ENCODE results near the gene RXRB. TPM values are rescaled to one million over a fixed set of nuclear protein-coding genes. Genes with fewer than 3 reads are reported as not detected.

RXRB gene
- total and polyA plus RNA-seq, 2 of the 13 experiments (the other 11 are each of a cell fraction or from before 2014, with no cell fraction given): 26.7 to 55.7 TPM

DNA sequence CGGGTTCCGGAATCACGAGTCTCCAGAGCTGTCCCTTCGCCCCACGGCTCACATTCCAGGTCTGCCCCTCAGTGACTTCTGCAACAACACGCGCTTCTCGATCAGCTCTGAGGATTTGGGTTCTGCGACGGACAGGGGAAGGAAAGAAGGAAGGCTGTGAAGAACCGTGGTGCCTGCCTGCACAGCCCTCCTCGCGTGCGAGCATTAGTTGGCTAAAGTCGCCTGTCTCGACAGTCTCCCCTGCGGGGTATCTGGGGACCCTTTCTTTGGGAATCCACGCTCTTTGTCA is 48.1 kb upstream of the RXRB start (continued):
- peak; percentile 12; the same call in 1 of the 2 replicates for TF ChIP-seq ATAD3A (CRISPR knock-in tag; IDR thresholded peaks at IDR 0.05)
- peak; percentile 19; the same call in 1 of the 2 replicates for TF ChIP-seq ZNF232 (CRISPR knock-in tag; IDR thresholded peaks at IDR 0.05; ENCODE audit: borderline replicate concordance)
- no peak for TF ChIP-seq AGO1 (IDR thresholded peaks at IDR 0.05; ENCODE audit: low read depth, low read length, poor library complexity, severe bottlenecking)
- TF ChIP-seq SOX6 (IDR thresholded peaks at IDR 0.05): no peak
- TF ChIP-seq SOX6 (CRISPR knock-in tag; IDR thresholded peaks at IDR 0.05): no peak
- TF ChIP-seq ZNF235 (CRISPR knock-in tag; IDR thresholded peaks at IDR 0.05; ENCODE audit: borderline replicate concordance): no peak
- TF ChIP-seq TIGD3 (CRISPR knock-in tag; IDR thresholded peaks at IDR 0.05; ENCODE audit: borderline replicate concordance): no peak
- no peak for TF ChIP-seq ADNP (CRISPR knock-in tag; IDR thresholded peaks at IDR 0.05)
- TF ChIP-seq RAD21 (CRISPR knock-in tag; IDR thresholded peaks at IDR 0.05): peak; percentile 1; the same call in 1 of the 2 replicates
- TF ChIP-seq ZNF737 (CRISPR knock-in tag; IDR thresholded peaks at IDR 0.05; ENCODE audit: borderline replicate concordance): no peak
- no peak for TF ChIP-seq KDM2A (CRISPR knock-in tag; IDR thresholded peaks at IDR 0.05; ENCODE audit: borderline replicate concordance, low read depth)
- TF ChIP-seq SOX13 (IDR thresholded peaks at IDR 0.05): no peak
- no peak for TF ChIP-seq SOX13 (CRISPR knock-in tag; conservative IDR thresholded peaks at IDR 0.05 in 1 of 2, IDR thresholded peaks at IDR 0.05 in 1 of 2)
- TF ChIP-seq ZNF274 (CRISPR knock-in tag; IDR thresholded peaks at IDR 0.05): 0 out of 2 replicates have a peak, but pooled peaks have one; percentile 78
- no peak for TF ChIP-seq ZNF747 (CRISPR knock-in tag; IDR thresholded peaks at IDR 0.05; ENCODE audit: borderline replicate concordance)
- no peak for TF ChIP-seq ZFY (CRISPR knock-in tag; IDR thresholded peaks at IDR 0.05)
- no peak for TF ChIP-seq NFE2L2 (IDR thresholded peaks at IDR 0.05; ENCODE audit: low read length)
- no peak for TF ChIP-seq MNT (IDR thresholded peaks at IDR 0.05)
- no peak for TF ChIP-seq ARID3A (IDR thresholded peaks at IDR 0.05; ENCODE audit: low read depth, low read length)
- TF ChIP-seq KAT7 (CRISPR knock-in tag; IDR thresholded peaks at IDR 0.05; ENCODE audit: borderline replicate concordance): no peak
- no peak for TF ChIP-seq ZNF75D (CRISPR knock-in tag; IDR thresholded peaks at IDR 0.05; ENCODE audit: borderline replicate concordance)
- no peak for TF ChIP-seq RAD51 (IDR thresholded peaks at IDR 0.05; ENCODE audit: borderline replicate concordance)
- TF ChIP-seq, protein P1, sequence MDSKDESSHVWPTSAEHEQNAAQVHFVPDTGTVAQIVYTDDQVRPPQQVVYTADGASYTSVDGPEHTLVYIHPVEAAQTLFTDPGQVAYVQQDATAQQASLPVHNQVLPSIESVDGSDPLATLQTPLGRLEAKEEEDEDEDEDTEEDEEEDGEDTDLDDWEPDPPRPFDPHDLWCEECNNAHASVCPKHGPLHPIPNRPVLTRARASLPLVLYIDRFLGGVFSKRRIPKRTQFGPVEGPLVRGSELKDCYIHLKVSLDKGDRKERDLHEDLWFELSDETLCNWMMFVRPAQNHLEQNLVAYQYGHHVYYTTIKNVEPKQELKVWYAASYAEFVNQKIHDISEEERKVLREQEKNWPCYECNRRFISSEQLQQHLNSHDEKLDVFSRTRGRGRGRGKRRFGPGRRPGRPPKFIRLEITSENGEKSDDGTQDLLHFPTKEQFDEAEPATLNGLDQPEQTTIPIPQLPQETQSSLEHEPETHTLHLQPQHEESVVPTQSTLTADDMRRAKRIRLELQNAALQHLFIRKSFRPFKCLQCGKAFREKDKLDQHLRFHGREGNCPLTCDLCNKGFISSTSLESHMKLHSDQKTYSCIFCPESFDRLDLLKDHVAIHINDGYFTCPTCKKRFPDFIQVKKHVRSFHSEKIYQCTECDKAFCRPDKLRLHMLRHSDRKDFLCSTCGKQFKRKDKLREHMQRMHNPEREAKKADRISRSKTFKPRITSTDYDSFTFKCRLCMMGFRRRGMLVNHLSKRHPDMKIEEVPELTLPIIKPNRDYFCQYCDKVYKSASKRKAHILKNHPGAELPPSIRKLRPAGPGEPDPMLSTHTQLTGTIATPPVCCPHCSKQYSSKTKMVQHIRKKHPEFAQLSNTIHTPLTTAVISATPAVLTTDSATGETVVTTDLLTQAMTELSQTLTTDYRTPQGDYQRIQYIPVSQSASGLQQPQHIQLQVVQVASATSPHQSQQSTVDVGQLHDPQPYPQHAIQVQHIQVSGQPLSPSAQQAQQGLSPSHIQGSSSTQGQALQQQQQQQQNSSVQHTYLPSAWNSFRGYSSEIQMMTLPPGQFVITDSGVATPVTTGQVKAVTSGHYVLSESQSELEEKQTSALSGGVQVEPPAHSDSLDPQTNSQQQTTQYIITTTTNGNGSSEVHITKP (CRISPR knock-in tag; IDR thresholded peaks at IDR 0.05; ENCODE audit: low read depth): no peak
- no peak for TF ChIP-seq AGO2 (optimal IDR thresholded peaks at IDR 0.05; ENCODE audit: low read depth, low read length)
